ENCODE results near the gene LCP2. TPM values are rescaled to one million over a fixed set of nuclear protein-coding genes. Genes with fewer than 3 reads are reported as not detected.

Gene LCP2
- total RNA-seq, 1 experiment from 2014 or later, result 0.72 TPM

DNA sequence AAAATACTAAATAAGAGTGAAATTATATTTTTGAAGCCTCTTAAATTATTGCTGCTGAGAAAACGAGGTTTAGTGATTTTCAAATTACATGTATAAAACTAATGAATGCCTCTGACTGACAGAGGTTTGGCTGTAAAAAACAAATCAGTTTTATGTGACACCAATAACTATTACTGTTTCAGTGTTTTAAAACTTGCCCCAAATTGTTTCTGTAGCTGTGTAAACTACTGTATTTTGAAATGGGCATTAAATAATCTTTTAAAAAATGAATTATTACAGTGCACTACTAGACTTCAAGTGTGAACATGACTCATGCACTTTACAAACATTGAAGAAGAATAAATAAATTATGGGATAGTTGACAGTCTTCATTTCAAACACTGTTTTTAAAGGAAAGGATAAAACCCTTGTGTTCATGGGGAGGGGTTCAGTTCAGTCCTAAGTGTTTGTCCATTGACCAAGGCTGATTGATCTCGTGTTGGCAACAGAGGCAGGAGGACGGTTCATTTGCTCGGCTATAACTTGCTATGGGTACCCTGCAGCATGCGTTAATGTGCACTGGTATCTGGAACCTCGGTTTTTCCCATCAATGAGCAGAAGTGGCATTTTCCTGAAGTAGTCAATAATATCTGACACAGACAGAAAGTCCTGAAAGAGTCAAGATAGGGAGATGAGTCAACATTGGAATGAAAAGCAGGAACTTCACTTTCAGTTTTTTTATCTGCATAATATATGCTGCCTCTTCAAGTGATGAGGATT lies 49.2 kb downstream of the LCP2 start:
- DNase-seq (ENCODE audit: low spot score), result no peak
- H3K4me3 Mint-ChIP-seq, result no peak overlapping the region

DNA sequence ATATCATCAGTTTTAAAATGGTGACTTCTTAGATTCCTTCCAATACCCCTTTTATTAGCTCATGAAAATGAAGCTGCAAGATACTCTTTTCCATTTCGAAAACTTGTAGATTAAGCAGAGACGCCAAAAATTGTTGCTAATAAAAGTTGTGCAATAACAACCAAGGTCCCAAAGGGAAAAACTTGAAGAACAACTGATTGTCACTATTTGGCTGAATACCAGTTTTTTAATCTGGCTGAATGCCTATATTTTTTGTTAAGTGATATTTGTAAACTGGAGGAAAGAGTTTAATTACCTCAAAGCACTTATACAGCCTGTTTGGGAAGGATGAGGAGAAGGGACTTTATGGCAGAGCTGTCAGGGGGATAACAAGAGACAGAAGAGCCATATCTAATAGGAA lies 50.2 kb downstream of the LCP2 start:
- CTCF ChIA-PET, result interaction anchor here (0.7 kb wide), 1 partner anchor 91 kb away, joined by 3 read pairs; no protein-coding TSS in a partner anchor

More for the DNA sequence above, 49.2 kb downstream of the LCP2 start:
- Mint-ChIP-seq H3K36me3 (peaks cover 10% of the 10 kb centered on the region), H3K27ac (no peak overlapping the region), H3K9me3 (peaks cover 10% of the 10 kb centered on the region), H3K27me3 (ENCODE audit: low read depth) (peaks cover 2% of the 10 kb centered on the region), H3K4me1 (peaks cover 76% of the 10 kb centered on the region)
- POLR2A ChIA-PET, result no interaction called here
- TF ChIP-seq, protein P1, sequence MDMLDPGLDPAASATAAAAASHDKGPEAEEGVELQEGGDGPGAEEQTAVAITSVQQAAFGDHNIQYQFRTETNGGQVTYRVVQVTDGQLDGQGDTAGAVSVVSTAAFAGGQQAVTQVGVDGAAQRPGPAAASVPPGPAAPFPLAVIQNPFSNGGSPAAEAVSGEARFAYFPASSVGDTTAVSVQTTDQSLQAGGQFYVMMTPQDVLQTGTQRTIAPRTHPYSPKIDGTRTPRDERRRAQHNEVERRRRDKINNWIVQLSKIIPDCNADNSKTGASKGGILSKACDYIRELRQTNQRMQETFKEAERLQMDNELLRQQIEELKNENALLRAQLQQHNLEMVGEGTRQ (CRISPR knock-in tag; IDR thresholded peaks at IDR 0.05), result no peak
- CTCF ChIA-PET, result no interaction called here
- ATAC-seq, result no peak

GRCh38 chr5:170246126-170246870 lies 51.3 kb downstream of the LCP2 start:
- Mint-ChIP-seq H3K9me3 (peaks cover 10% of the 10 kb centered on the region), H3K27me3 (ENCODE audit: low read depth) (peaks cover 2% of the 10 kb centered on the region), H3K27ac (peak overlapping the region; percentile 83; the same call in 1 of the 2 replicates), H3K4me3 (peak overlapping the region; percentile 77), H3K4me1 (peaks cover 55% of the 10 kb centered on the region), H3K36me3 (peaks cover 10% of the 10 kb centered on the region)
- no peak for DNase-seq (ENCODE audit: low spot score)
- POLR2A ChIA-PET, result no interaction called here
- ATAC-seq, result no peak
- CTCF ChIA-PET, result interaction anchor here (0.8 to 1.6 kb wide), 2 partner anchors 20 to 175 kb away, joined by 3 to 8 read pairs; no protein-coding TSS in a partner anchor
- TF ChIP-seq TEAD4 (CRISPR knock-in tag; IDR thresholded peaks at IDR 0.05), result no peak
- TF ChIP-seq, protein P2, sequence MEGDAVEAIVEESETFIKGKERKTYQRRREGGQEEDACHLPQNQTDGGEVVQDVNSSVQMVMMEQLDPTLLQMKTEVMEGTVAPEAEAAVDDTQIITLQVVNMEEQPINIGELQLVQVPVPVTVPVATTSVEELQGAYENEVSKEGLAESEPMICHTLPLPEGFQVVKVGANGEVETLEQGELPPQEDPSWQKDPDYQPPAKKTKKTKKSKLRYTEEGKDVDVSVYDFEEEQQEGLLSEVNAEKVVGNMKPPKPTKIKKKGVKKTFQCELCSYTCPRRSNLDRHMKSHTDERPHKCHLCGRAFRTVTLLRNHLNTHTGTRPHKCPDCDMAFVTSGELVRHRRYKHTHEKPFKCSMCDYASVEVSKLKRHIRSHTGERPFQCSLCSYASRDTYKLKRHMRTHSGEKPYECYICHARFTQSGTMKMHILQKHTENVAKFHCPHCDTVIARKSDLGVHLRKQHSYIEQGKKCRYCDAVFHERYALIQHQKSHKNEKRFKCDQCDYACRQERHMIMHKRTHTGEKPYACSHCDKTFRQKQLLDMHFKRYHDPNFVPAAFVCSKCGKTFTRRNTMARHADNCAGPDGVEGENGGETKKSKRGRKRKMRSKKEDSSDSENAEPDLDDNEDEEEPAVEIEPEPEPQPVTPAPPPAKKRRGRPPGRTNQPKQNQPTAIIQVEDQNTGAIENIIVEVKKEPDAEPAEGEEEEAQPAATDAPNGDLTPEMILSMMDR (IDR thresholded peaks at IDR 0.05), result no peak
- no peak for TF ChIP-seq FOXJ3 (CRISPR knock-in tag; IDR thresholded peaks at IDR 0.05; ENCODE audit: borderline replicate concordance)
- TF ChIP-seq GRHL2 (CRISPR knock-in tag; IDR thresholded peaks at IDR 0.05; ENCODE audit: insufficient replicate concordance, severe bottlenecking), result no peak
- TF ChIP-seq, protein P3, sequence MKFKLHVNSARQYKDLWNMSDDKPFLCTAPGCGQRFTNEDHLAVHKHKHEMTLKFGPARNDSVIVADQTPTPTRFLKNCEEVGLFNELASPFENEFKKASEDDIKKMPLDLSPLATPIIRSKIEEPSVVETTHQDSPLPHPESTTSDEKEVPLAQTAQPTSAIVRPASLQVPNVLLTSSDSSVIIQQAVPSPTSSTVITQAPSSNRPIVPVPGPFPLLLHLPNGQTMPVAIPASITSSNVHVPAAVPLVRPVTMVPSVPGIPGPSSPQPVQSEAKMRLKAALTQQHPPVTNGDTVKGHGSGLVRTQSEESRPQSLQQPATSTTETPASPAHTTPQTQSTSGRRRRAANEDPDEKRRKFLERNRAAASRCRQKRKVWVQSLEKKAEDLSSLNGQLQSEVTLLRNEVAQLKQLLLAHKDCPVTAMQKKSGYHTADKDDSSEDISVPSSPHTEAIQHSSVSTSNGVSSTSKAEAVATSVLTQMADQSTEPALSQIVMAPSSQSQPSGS (CRISPR knock-in tag; IDR thresholded peaks at IDR 0.05; ENCODE audit: borderline replicate concordance, low read depth), result no peak
- no peak for TF ChIP-seq CDX4 (CRISPR knock-in tag; IDR thresholded peaks at IDR 0.05; ENCODE audit: borderline replicate concordance)
- TF ChIP-seq SOX15 (CRISPR knock-in tag; IDR thresholded peaks at IDR 0.05), result no peak
- TF ChIP-seq ZSCAN18 (CRISPR knock-in tag; IDR thresholded peaks at IDR 0.05), result no peak
- TF ChIP-seq NFATC4 (CRISPR knock-in tag; IDR thresholded peaks at IDR 0.05), result no peak
- no peak for TF ChIP-seq PRRX2 (CRISPR knock-in tag; IDR thresholded peaks at IDR 0.05)
- no peak for TF ChIP-seq NR3C1 (CRISPR knock-in tag; conservative IDR thresholded peaks at IDR 0.05; ENCODE audit: low read depth)
- no peak for TF ChIP-seq ZNF416 (CRISPR knock-in tag; IDR thresholded peaks at IDR 0.05)

More for the DNA sequence above, 50.2 kb downstream of the LCP2 start:
- DNase-seq (ENCODE audit: low spot score) (no peak), ATAC-seq (no peak)
- POLR2A ChIA-PET, result no interaction called here
- H3K27ac Mint-ChIP-seq, result no peak overlapping the region
- peaks cover 2% of the 10 kb centered on the region for H3K27me3 Mint-ChIP-seq (ENCODE audit: low read depth)
- H3K4me1 Mint-ChIP-seq, result peaks cover 66% of the 10 kb centered on the region
- H3K36me3 Mint-ChIP-seq, result peaks cover 10% of the 10 kb centered on the region
- H3K4me3 Mint-ChIP-seq, result no peak overlapping the region
- TF ChIP-seq HMGA2 (CRISPR knock-in tag; IDR thresholded peaks at IDR 0.05) (no peak), IRF2 (CRISPR knock-in tag; IDR thresholded peaks at IDR 0.05; ENCODE audit: borderline replicate concordance, low read depth) (no peak), PRDM15 (CRISPR knock-in tag; IDR thresholded peaks at IDR 0.05) (no peak), ATF1 (CRISPR knock-in tag; IDR thresholded peaks at IDR 0.05) (no peak), SMAD4 (CRISPR knock-in tag; IDR thresholded peaks at IDR 0.05) (no peak)
- peaks cover 10% of the 10 kb centered on the region for H3K9me3 Mint-ChIP-seq

All from WTC11 (cell line).